ENCODE results near the gene PTBP1.

GRCh38 chr19:780935-781334, 16.3 kb upstream of the PTBP1 start:
- TF ChIP-seq CTCF (conservative IDR thresholded peaks at IDR 0.05; ENCODE audit: low read depth in 2 of 2) (no peak), ETS1 (IDR thresholded peaks at IDR 0.05) (no peak), EZH2phosphoT487 (IDR thresholded peaks at IDR 0.05; ENCODE audit: unreplicated experiment) (no peak), JUNB (IDR thresholded peaks at IDR 0.05; ENCODE audit: unreplicated experiment) (no peak), ZNF114 (CRISPR knock-in tag; IDR thresholded peaks at IDR 0.05) (no peak), REST (IDR thresholded peaks at IDR 0.05; ENCODE audit: unreplicated experiment) (no peak), POLR2AphosphoS5 (IDR thresholded peaks at IDR 0.05; ENCODE audit: low read depth) (no peak), STAT1 (IDR thresholded peaks at IDR 0.05; ENCODE audit: unreplicated experiment) (no peak), ZNF462 (CRISPR knock-in tag; IDR thresholded peaks at IDR 0.05) (no peak), EZH2 (IDR thresholded peaks at IDR 0.05; ENCODE audit: low read depth, unreplicated experiment) (no peak)
